Panc1 (cell line): ENCODE data around the gene TSHZ1.

Source experiments
- POLR2AphosphoS5 ChIP-seq: IDR thresholded peaks from 2 replicates; pipeline ENCODE4 v1.6.1; 2012; ENCODE audit warnings: mild to moderate bottlenecking, low read depth, low read length, moderate library complexity
- REST ChIP-seq, 2 experiments: IDR thresholded peaks; 2 replicates each; pipeline ENCODE4 v1.6.1; 2011 to 2012; ENCODE audit warnings: low read depth in 2 of 2, control low read depth in 1 of 2, low read length in 1 of 2, mild to moderate bottlenecking in 1 of 2, moderate library complexity in 1 of 2; ENCODE audit not compliant: insufficient read depth in 1 of 2
- TCF7L2 ChIP-seq: IDR thresholded peaks from 2 replicates; pipeline ENCODE4 v1.6.1; 2011; ENCODE audit warnings: mild to moderate bottlenecking, low read depth, low read length, inconsistent platforms
- TF ChIP-seq, protein P1 (sequence below): fragments of 450-650 bp; IDR thresholded peaks from 2 replicates; pipeline ENCODE4 v1.5.1; 2017; ENCODE audit warnings: mild to moderate bottlenecking

DNA sequence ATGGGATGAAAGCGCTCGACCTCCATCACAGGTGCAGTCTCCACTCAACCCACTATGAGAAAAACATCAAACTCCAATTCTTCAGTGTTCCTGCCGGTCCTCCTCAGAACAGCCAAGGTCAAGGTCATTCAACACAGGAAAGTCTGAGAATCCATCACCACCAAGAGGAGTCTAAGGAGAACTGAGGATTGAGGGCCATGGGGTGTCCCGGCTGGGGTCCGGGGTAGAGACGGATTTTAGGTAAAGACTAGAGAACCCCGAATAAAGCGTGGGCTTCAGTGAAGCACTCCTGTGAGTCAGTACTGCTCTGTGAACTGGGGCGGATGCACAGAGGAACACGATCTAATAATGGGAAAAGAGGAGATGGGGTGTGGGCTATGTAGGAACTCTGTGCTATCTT, 43.5 kb upstream of the TSHZ1 start:
- TF ChIP-seq, protein P1, sequence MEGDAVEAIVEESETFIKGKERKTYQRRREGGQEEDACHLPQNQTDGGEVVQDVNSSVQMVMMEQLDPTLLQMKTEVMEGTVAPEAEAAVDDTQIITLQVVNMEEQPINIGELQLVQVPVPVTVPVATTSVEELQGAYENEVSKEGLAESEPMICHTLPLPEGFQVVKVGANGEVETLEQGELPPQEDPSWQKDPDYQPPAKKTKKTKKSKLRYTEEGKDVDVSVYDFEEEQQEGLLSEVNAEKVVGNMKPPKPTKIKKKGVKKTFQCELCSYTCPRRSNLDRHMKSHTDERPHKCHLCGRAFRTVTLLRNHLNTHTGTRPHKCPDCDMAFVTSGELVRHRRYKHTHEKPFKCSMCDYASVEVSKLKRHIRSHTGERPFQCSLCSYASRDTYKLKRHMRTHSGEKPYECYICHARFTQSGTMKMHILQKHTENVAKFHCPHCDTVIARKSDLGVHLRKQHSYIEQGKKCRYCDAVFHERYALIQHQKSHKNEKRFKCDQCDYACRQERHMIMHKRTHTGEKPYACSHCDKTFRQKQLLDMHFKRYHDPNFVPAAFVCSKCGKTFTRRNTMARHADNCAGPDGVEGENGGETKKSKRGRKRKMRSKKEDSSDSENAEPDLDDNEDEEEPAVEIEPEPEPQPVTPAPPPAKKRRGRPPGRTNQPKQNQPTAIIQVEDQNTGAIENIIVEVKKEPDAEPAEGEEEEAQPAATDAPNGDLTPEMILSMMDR: no peak
- TF ChIP-seq POLR2AphosphoS5: no peak
- no peak for TF ChIP-seq TCF7L2
- TF ChIP-seq REST (IDR thresholded peaks at IDR 0.05; ENCODE audit: insufficient read depth in 1 of 2, low read depth in 2 of 2, low read length in 1 of 2): no peak
